IMR-90 (cell line): ENCODE results near the gene ARHGAP15. TPM values are rescaled to one million over a fixed set of nuclear protein-coding genes. Genes with fewer than 3 reads are reported as not detected.

Experiments
- ATAC-seq: fragments of 200-7000 bp; cut with Tn5 transposase; 2 replicates; pipeline ENCODE4 v1.9.1; 2020; ENCODE audit warnings: low read depth, mild to moderate bottlenecking, moderate library complexity
- BruUV-seq: library from RNA; stranded (reverse); fragments of 400-500 nt; replicated peaks from 2 replicates; lab custom pipeline; 2021; lab: Mats Ljungman, UMichigan
- CTCF ChIA-PET: fragments of 300-600 bp; formaldehyde crosslinking; extraction: SDS; loops from one replicate; lab custom pipeline; 2021; ENCODE audit warnings: antibody characterized with exemption; lab: Yijun Ruan, JAX
- POLR2A ChIA-PET: fragments of 300-600 bp; sonication (Branson Sonifier 250); formaldehyde crosslinking; loops from one replicate; lab custom pipeline; 2022; ENCODE audit warnings: antibody characterized with exemption; ENCODE audit not compliant: unreplicated experiment; lab: Charles Lee
- DNase-seq: peaks from one replicate; pipeline ENCODE4 v3.0.0; 2013
- H2AFZ ChIP-seq: replicated peaks from 2 replicates; pipeline ENCODE3; 2013; ENCODE audit warnings: low read length, mild to moderate bottlenecking; ENCODE audit not compliant: poor library complexity
- H2AK5ac ChIP-seq: 2 replicates; pipeline ENCODE4 v1.6.1; 2013; ENCODE audit warnings: low read depth, low read length, inconsistent platforms
- H2AK9ac ChIP-seq: replicated peaks from 2 replicates; pipeline ENCODE3; 2013; ENCODE audit warnings: mild to moderate bottlenecking, low read depth, low read length, moderate library complexity; ENCODE audit not compliant: poor library complexity
- H2BK120ac ChIP-seq: 2 replicates; pipeline ENCODE4 v1.6.1; 2013; ENCODE audit warnings: low read depth, low read length, inconsistent platforms
- H2BK15ac ChIP-seq: 3 replicates; pipeline ENCODE4 v1.6.1; 2013; ENCODE audit warnings: low read depth, low read length, inconsistent platforms
- H2BK20ac ChIP-seq: 2 replicates; pipeline ENCODE4 v1.6.1; 2013; ENCODE audit warnings: low read depth, mild to moderate bottlenecking, inconsistent platforms, low read length, moderate library complexity
- H2BK5ac ChIP-seq: 2 replicates; pipeline ENCODE4 v1.6.1; 2013; ENCODE audit warnings: mild to moderate bottlenecking, low read depth, low read length, inconsistent platforms; ENCODE audit not compliant: poor library complexity, severe bottlenecking
- H3K14ac ChIP-seq: replicated peaks from 2 replicates; pipeline ENCODE4 v1.6.1; 2013; ENCODE audit warnings: low read depth, low read length, inconsistent platforms
- H3K18ac ChIP-seq: 2 replicates; pipeline ENCODE4 v1.6.1; 2013; ENCODE audit warnings: low read depth, low read length, control low read depth
- H3K23ac ChIP-seq: 2 replicates; pipeline ENCODE4 v1.6.1; 2013; ENCODE audit warnings: low read depth, low read length, inconsistent platforms
- H3K27ac ChIP-seq: 2 replicates; pipeline ENCODE4 v1.5.1; 2013; ENCODE audit warnings: mild to moderate bottlenecking, control low read depth, low read length; ENCODE audit not compliant: insufficient read depth
- H3K27me3 ChIP-seq: 2 replicates; pipeline ENCODE4 v1.6.1; 2013; ENCODE audit warnings: low read length; ENCODE audit not compliant: control insufficient read depth, insufficient read depth
- H3K36me3 ChIP-seq: 2 replicates; pipeline ENCODE4 v1.6.1; 2013; ENCODE audit warnings: low read length, mixed read lengths; ENCODE audit not compliant: control insufficient read depth, insufficient read depth
- H3K4ac ChIP-seq: 2 replicates; pipeline ENCODE4 v1.6.1; 2013; ENCODE audit warnings: low read depth, low read length, inconsistent platforms
- H3K4me1 ChIP-seq: 2 replicates; pipeline ENCODE4 v1.6.1; 2013; ENCODE audit warnings: low read length, mixed read lengths; ENCODE audit not compliant: control insufficient read depth, insufficient read depth
- H3K4me2 ChIP-seq: 2 replicates; pipeline ENCODE4 v1.6.1; 2013; ENCODE audit warnings: low read depth, mild to moderate bottlenecking, control low read depth, low read length, moderate library complexity
- H3K4me3 ChIP-seq: 2 replicates; pipeline ENCODE4 v1.5.1; 2013; ENCODE audit warnings: low read depth, mild to moderate bottlenecking, control low read depth, low read length, moderate library complexity; ENCODE audit not compliant: insufficient read depth
- H3K56ac ChIP-seq: 2 replicates; pipeline ENCODE4 v1.6.1; 2013; ENCODE audit warnings: low read length, inconsistent platforms; ENCODE audit not compliant: insufficient read depth; ENCODE audit errors: extremely low read depth
- H3K79me1 ChIP-seq, 2 experiments: 2 replicates each; pipeline ENCODE4 v1.6.1; 2013; ENCODE audit warnings: low read length in 2 of 2, inconsistent platforms in 1 of 2, low read depth in 1 of 2
- H3K9ac ChIP-seq: 2 replicates; pipeline ENCODE4 v1.6.1; 2013; ENCODE audit warnings: low read depth, low read length, control low read depth
- H3K9me1 ChIP-seq: 2 replicates; pipeline ENCODE4 v1.6.1; 2013; ENCODE audit warnings: low read length, inconsistent platforms; ENCODE audit not compliant: insufficient read depth
- H3K9me3 ChIP-seq: 2 replicates; pipeline ENCODE4 v1.6.1; 2013; ENCODE audit warnings: low read length; ENCODE audit not compliant: control insufficient read depth, insufficient read depth
- H4K20me1 ChIP-seq: 2 replicates; pipeline ENCODE4 v1.6.1; 2013; ENCODE audit warnings: low read length, inconsistent platforms; ENCODE audit not compliant: insufficient read depth
- H4K5ac ChIP-seq: 2 replicates; pipeline ENCODE4 v1.6.1; 2013; ENCODE audit warnings: mild to moderate bottlenecking, low read depth, low read length, control low read depth
- H4K8ac ChIP-seq, 2 experiments: 2 replicates each; pipeline ENCODE4 v1.6.1; 2013; ENCODE audit warnings: low read depth in 2 of 2, low read length in 2 of 2, control low read depth in 1 of 2, inconsistent platforms in 1 of 2
- H4K91ac ChIP-seq: 2 replicates; pipeline ENCODE4 v1.6.1; 2013; ENCODE audit warnings: low read depth, low read length, inconsistent platforms; ENCODE audit not compliant: insufficient read depth
- MAFK ChIP-seq: IDR thresholded peaks from 2 replicates; pipeline ENCODE4 v1.6.1; 2012; ENCODE audit warnings: low read depth, low read length, improper control_type of control experiment
- WGBS, 2 experiments: methylation state at CpG; one replicate each; pipeline versions ENCODE4 v1.1.5 to v1.1.7; 2013; ENCODE audit warnings: missing lambda C conversion rate in 2 of 2; ENCODE audit not compliant: insufficient read length in 1 of 2; ENCODE audit errors: extremely low coverage in 2 of 2; 5-methylcytosine and 5-hydroxymethylcytosine counted together
- dilution Hi-C: fragments of 300-500 bp; cut with HindIII; formaldehyde crosslinking; loops from one replicate; pipeline ENCODE4 v1.14.3; 2018; ENCODE audit warnings: low sequenced_read_pairs; ENCODE audit not compliant: unreplicated experiment
- in situ Hi-C: fragments of 300-500 bp; cut with MboI; formaldehyde crosslinking; loops from 3 replicates; pipeline ENCODE4 v1.14.3; 2019; ENCODE audit warnings: low sequenced_read_pairs, inconsistent platforms, mixed read lengths
- intact Hi-C: fragments of 100-400 bp; cut with micrococcal nuclease; formaldehyde crosslinking; loops from 2 replicates; pipeline ENCODE4 v1.10.0; 2022
- polyA plus RNA-seq, 3 experiments: library from polyadenylated mRNA; depleted of rRNA; stranded (reverse); fragments of >200 nt; gene quantifications; 2 replicates each; pipeline ENCODE4 v1.2.3, GENCODE V29; 2012; ENCODE audit warnings: low replicate concordance in 1 of 3
- total RNA-seq: library from RNA; depleted of rRNA; stranded (reverse); fragments of >200 nt; gene quantifications from 2 replicates; pipeline ENCODE4 v1.2.3, GENCODE V29; 2012

The ARHGAP15 gene
- total and polyA plus RNA-seq, 2 of the 4 experiments (the other 2 are of a cell fraction): not detected

GRCh38 chr2:143564419-143564818 is 435.2 kb downstream of the ARHGAP15 start:
- dilution Hi-C loops (no loop called here), intact Hi-C loops (no loop called here), in situ Hi-C loops (no loop called here)
- no peak for ATAC-seq
- ChIA-PET POLR2A (interaction anchor here (0.6 kb wide), 1 partner anchor 657 kb away, joined by 3 read pairs; no protein-coding TSS in a partner anchor), CTCF (no interaction called here)
- Histone ChIP-seq H3K27me3 (no peaks in the 10 kb centered on the region), H3K4ac (no peak overlapping the region), H2BK15ac (no peak overlapping the region), H4K91ac (no peak overlapping the region), H3K9me1 (no peaks in the 10 kb centered on the region), H3K9me3 (no peaks in the 10 kb centered on the region), H3K4me3 (no peak overlapping the region), H2AK5ac (no peak overlapping the region), H3K79me1 (no peaks in the 10 kb centered on the region), H4K5ac (no peak overlapping the region), H3K27ac (no peak overlapping the region), H2BK20ac (no peak overlapping the region), H2AFZ (no peak overlapping the region), H3K56ac (no peak overlapping the region), H3K4me1 (no peaks in the 10 kb centered on the region), H3K4me2 (no peak overlapping the region), H2AK9ac (no peak overlapping the region), H3K9ac (no peak overlapping the region), H2BK120ac (no peak overlapping the region), H4K20me1 (no peaks in the 10 kb centered on the region), H3K23ac (no peak overlapping the region), H3K18ac (no peak overlapping the region), H3K14ac (no peak overlapping the region), H4K8ac (no peak overlapping the region), H2BK5ac (no peak overlapping the region), H3K36me3 (no peaks in the 10 kb centered on the region)
- no TSS peak for BruUV-seq
- no CpG with 5 or more reads among the region's 2 CpGs for WGBS, 2 experiments
- TF ChIP-seq MAFK: no peak
- no peak for DNase-seq
